Measurements from ENCODE around the gene SYT3.
A peak's percentile ranks its signal among the peaks of the same experiment; 100 is the strongest.

The SYT3 gene

DNA sequence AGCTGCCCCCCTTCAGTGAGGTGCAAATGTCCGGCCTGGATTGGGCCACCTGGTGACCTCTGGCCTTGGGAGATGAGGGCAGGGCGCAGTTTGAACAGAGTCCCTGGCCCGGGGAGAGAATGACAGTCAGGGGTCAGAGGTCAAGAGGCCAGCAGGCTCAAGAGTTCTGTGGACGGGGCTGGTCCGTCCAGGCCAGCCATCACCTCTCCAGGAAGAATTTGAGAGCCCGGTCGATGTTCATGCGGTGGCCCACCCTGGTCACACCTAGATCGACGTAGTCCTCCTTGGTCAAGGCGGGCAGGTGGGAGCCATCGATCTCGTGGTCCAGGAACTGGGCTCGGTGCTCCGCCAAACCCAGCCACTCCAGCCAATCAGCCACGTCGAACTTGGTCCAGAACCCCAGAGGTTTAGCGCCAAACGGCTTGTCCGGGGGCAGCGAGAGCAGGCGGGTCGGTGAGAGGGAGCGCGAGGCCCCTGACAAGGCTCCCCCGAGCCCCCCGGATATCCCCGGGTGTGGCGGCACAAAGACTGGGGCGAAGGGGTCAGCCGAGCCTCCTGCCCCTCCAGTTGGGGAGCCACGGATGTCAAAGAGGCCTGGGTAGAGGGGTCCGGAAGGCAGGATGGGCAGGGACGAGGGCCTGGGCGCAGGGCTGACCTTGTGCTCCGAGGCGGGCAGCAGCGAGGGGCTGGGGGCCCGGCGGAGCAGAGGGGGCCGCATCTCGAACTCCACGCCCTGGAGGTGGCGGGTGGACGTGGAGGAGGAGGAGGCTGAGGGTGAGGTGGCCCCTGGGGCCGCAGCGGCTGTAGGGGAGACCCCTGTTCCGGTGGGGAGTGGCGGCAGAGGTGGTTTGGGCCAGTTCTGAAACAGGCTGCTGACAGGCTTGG is 22.3 kb upstream of the SYT3 start:
- DNase-seq, result no peak

GRCh38 chr19:50661023-50661422 is 21.3 kb upstream of the SYT3 start:
- DNase-seq, result no peak

DNA sequence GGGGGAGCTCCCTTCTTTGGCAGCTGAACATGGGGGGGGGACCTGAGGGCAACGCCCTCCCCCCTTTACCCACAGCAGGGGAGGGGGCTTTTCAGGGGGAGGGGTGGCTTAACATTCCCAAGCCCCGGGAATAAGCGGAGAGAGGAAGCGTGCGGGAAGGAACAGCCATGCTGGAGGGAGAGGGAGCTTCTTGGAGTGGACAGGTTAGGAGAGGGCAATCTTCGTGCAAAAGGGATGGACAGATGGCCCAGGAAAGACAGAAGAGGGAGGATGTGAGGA is 20.3 kb upstream of the SYT3 start:
- no peak for DNase-seq

DNA sequence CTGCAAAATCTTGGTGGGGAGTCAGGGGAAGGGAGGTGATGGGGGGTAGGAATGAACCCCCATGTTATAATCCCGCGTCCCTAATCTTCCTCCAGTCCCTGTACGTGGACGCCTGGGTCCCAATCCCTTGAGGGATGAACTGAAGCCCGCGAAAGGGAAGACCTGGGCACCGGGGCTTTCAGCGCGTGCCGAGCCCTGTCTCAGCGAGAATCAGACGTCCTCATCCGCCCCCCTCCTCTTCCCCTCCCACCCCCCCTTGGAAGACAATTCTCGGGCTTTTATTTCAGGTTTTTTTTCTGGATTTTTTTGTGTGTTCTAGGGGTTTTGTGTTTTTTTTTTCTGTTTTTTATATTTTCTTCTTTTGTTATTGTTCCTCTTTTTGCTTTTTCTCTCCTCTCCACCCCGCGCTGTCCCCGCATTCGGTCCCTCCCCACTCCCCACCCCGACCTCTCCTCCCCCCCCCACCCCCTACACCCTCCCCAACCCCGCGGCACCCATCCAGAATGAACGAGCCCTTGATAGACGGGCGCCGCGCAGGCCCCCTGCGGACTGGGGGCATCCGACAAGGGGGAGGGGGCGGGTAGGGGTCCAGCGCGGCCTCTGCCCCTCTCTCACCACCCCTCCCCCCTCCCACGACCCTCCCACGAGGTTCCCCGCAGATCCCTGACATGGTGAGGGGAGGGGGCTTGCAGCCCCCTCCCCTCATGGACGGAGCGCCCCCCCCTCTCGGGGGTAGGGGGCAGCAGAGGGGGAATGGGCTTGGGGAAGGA is 19.8 kb upstream of the SYT3 start:
- DNase-seq, result no peak

- peak; percentile 76 for DNase-seq
Measured at GRCh38 chr19:50658441-50659317, 19.0 kb upstream of the SYT3 start.

DNA sequence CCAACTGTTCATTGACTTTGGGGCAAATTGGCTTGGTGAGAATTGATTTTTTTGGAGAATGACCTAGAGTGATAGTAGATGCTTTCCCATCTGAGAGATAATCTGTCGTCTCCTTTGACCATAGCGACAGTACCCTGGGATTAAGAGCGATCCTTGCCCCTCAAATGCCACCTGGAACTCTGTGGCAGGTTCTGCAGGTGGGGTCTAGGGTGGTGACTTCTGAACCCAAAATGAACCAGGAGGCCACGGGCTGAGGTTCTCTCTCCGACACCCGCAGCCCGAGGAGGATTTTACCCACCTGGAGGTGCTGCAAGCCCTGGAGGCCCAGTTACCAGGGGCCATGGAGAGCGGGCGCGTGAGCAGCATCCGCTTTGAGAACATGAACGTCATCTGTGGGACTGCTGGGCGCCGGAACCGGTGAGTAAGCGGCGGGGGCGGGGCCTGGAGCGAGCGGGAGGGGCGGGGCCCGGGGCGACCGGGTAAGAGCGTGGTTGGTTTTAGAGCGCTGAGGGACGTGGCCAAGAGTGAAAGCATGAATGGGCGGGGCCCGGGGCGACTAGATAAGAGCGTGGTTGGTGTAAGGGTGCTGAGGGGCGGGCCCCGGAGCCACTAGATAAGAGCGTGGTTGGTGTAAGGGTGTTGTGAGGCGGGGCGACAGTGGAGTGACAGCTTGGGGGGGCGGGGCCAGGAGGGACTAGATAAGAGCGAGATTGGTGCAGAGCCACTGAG is 18.2 kb upstream of the SYT3 start:
- peak; percentile 90 for DNase-seq

DNA sequence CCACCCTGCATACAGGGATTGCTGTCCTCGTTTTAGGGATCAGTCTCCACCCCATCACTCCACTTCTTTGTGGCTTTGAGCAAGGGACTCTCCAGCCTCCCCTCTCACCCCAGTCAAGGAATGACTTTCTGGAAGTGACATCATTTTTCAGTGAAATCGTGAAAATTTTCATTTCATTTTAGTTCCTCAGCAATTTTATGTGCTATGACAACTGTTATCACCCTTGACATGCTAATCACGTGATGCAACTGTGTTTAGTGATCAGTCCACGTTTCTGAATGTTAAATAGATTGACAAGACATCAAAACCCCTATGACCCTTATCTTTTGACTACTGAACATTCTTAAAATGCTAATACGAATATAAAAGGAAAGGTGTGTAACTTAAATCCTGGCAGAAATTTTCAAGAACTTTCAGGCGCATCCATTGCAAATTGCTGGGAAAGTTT is 17.6 kb upstream of the SYT3 start:
- no peak for DNase-seq

DNA sequence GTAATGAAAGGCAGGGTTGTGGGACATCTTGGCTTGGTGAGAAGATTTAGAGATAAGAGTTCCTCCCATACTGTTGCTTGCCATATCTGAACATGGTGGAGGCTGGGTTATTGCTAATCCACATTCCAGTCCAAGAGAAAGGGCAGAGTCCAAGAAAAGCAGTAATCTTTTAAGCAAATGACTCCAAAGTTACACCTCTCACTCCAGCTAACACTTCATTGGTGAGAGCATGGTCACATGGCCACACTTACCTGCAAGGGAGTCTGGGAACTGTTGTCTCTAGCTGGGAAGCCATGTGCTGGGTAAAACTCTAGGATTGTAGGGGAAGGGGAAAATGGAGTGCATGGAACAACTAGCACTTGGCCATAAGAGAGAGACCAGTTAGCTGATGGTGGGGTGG is 15.2 kb upstream of the SYT3 start:
- DNase-seq, result no peak

DNA sequence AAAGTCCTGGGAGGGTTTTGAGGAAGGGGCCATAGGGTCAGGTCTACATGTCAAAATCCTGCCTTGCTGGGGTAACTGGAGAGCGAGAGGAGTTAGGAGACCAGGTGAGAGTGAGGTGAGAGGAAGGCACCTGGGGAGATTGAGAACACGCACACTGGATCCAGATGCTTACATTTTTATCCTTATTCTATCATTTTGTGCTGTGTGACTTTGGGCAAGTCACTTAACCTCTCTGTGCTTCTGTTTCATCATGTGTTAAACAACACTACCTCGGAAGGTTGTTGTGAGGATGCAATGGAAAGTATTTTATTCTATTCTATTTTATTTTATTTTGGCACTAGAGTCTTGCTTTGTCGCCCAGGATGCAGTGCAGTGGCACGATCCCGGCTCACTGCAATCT is 13.0 kb upstream of the SYT3 start:
- DNase-seq, result no peak

GRCh38 chr19:50651174-50651573 is 11.5 kb upstream of the SYT3 start:
- no peak for DNase-seq

GRCh38 chr19:50649433-50650391 is 10.0 kb upstream of the SYT3 start, which contains the start of gene C19orf81:
Gene C19orf81 (plus strand): TSS chr19:50649445. CDS start chr19:50649445, 0 bp downstream.
- DNase-seq, result no peak

GRCh38 chr19:50648659-50649058 is 9.0 kb upstream of the SYT3 start:
- DNase-seq, result no peak

- DNase-seq, result no peak
Measured at GRCh38 chr19:50647879-50648615, 8.4 kb upstream of the SYT3 start.

DNA sequence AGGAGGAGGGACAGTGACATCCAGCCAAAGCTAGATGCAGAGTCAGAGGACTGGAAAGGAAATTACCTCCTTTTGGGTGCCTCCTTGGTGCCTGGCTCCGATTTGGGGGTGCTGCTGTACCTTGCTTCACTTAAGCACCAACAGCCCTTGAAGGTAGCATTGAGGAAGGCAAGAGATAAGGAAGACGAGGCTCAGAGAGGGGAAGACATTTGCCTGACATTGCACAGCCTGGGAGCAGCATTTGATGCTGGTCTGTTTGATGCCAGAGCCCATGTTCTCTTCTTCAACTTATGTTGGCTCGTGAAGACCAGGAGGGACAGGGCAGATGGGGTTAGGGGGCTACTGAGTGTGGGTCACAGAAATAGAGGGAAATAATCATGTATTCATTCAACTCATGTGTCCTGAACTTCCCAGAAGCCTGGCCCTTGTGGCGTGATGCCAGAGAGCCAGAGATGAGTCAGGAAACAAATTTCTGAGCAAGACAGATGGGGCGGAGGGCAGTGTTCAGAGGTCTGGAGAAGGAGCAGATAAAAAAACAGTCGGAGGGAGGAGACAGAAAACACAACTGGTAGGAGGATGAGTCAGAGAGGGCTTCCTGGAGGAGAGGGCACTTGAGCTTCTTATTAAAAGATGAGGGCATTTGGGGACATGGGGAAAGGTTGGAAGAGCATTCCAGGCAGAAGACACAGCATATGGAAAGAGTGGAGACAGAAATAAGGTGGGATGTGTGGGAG is 6.6 kb upstream of the SYT3 start:
- no peak for DNase-seq

GRCh38 chr19:50645107-50645506 is 5.4 kb upstream of the SYT3 start:
- DNase-seq, result no peak

- no peak for DNase-seq
Measured at GRCh38 chr19:50644315-50644915, 4.7 kb upstream of the SYT3 start.

DNA sequence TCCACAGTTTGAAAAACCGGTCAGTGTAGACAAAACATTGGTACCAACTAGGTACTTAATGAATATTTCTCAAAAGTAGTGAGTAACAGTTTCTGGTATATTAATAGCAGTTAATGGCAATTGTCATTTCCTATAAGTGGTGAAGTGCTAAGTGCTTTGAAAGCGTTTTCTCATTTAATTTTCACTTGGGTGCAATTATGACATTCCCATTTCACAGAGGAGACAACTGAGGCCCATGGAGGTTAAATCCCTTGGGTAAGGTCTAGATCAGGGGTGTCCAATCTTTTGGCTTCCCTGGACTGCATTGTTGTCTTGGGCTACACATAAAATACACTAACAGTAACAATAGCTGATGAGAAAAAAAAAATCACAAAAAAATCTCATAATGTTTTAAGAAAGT is 687 bp upstream of the SYT3 start:
- no peak for DNase-seq

DNA sequence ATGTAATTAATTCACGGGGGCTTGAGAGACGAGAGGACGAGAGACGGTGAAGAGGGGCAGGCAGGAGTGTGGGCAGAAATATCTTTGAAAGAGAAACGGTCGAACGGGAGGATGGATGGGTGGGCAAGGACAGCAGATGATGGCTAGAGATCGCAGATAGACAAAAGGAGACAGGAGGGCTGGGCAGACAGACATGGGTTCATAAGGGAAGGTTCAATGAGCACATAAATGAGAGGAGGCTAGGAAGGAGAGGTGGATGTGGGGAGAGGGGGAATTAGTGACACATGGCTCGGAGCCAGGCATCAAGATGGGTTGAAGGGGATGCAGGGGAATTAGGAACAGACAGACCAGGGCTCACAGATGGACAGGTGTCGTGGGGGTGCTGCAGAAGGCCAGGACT is 1.1 kb downstream of the SYT3 start:
- no peak for DNase-seq

- DNase-seq, result no peak
Measured at GRCh38 chr19:50636317-50637085, 3.2 kb downstream of the SYT3 start.

Measured in activated effector memory CD4-positive, alpha-beta T cell treated with anti-CD3 and anti-CD28 coated beads, Interleukin-2, amount 50 U/mL, for 16 hours (primary cell).